ENCODE results near the gene ARID5A. TPM values are rescaled to one million over a fixed set of nuclear protein-coding genes. Genes with fewer than 3 reads are reported as not detected.

Gene ARID5A
- total RNA-seq, 1 donor = 9.5 TPM

DNA sequence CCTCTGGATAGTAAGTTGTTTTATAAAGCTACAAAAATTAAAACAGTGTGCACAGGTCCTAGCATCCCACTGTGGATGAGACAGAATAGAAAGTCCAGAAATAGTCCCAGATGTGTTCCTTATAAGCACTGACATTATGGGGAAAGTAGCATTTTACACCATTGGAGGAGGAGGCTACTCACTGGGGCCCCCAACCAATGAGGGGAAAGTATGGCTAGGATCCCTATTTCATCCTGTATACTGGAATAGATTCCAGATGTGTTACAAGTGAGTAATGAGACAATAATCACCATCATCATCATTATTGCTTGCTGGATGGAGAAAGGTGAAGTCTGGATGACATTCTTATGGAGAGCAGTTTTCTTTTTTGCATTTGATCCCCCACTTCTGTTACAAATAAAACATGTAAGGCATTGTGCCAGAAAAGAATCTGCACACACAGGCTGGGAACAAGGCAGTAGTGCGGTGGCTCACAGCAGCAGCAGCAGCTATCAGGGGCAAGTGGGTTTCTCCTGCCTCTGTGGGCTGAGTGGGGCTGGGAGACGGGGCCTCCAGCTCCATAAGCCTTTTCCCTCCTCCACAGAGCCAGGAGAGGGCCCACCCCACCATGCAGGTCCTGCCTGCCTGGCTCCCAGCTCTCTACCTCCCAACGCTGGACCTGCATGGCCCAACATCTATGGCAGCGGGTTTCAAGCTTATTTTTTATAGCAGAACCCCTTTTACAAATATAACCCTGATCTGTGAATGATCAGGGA is 5.0 kb downstream of the ARID5A start:
- DNase-seq (ENCODE audit: low read depth) = peak; percentile 73
- TF ChIP-seq, protein P1, sequence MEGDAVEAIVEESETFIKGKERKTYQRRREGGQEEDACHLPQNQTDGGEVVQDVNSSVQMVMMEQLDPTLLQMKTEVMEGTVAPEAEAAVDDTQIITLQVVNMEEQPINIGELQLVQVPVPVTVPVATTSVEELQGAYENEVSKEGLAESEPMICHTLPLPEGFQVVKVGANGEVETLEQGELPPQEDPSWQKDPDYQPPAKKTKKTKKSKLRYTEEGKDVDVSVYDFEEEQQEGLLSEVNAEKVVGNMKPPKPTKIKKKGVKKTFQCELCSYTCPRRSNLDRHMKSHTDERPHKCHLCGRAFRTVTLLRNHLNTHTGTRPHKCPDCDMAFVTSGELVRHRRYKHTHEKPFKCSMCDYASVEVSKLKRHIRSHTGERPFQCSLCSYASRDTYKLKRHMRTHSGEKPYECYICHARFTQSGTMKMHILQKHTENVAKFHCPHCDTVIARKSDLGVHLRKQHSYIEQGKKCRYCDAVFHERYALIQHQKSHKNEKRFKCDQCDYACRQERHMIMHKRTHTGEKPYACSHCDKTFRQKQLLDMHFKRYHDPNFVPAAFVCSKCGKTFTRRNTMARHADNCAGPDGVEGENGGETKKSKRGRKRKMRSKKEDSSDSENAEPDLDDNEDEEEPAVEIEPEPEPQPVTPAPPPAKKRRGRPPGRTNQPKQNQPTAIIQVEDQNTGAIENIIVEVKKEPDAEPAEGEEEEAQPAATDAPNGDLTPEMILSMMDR (IDR thresholded peaks at IDR 0.05; ENCODE audit: insufficient read depth, low read depth, low read length) = no peak

DNA sequence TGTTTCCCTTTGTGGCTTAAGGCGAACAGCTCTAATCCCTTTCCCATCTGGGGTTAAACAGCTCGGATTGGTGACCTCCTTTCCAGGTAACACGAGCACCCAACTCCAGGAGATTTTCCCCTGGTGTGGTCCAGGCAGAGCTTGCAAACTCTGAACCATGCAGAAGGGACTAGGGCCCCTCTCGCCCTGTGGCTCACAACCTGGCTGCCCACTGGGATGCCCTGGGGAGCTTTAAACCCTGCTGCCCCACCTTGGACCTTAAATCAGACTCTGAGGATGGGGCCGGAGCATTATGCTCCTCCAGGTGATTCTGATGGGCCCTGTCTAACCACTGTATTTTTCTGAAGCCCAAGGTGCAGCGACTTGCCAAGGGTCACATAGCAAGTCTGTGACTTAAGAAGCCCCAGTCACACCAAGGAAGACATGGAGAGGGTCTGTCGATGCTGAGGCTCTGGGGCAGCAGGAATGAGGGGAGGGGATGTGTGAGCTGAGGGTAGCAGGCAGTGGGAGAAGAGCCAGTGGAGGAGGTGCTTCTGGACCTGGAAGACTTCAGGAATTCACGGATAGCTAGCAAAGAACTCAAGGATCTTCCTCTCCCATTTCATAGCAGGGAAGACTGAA is 5.9 kb downstream of the ARID5A start:
- no peak for DNase-seq (ENCODE audit: low read depth)
- H3K4me3 ChIP-seq (ENCODE audit: low read depth, low read length) = no peak overlapping the region
- TF ChIP-seq, protein P1 (IDR thresholded peaks at IDR 0.05; ENCODE audit: insufficient read depth, low read depth, low read length) = no peak

More for the DNA sequence above, 5.0 kb downstream of the ARID5A start:
- H3K4me3 ChIP-seq (ENCODE audit: low read depth, low read length) = no peak overlapping the region

DNA sequence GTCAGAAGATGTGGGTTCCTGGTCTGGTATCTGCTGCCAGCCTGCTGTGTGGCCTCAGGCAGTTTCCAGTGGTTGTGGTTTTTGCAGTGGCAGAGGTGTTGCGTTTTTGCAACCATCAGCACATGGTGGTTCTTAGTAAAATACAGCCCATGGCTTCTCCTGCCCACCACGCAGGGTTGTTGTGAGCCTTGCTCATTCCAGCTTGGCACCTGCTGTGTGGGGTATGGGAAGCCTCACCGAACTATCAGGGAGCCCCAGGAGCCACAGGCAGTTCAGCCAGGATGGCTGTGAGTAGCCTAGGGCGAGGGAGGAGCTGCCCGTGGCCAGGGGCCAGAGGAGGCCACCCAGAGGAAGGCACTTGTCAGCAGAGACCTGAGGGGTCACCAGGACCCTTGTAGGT is 9.8 kb downstream of the ARID5A start:
- DNase-seq (ENCODE audit: low read depth) = no peak
- H3K4me3 ChIP-seq (ENCODE audit: low read depth, low read length) = no peak overlapping the region
- TF ChIP-seq, protein P1 (IDR thresholded peaks at IDR 0.05; ENCODE audit: insufficient read depth, low read depth, low read length) = no peak

DNA sequence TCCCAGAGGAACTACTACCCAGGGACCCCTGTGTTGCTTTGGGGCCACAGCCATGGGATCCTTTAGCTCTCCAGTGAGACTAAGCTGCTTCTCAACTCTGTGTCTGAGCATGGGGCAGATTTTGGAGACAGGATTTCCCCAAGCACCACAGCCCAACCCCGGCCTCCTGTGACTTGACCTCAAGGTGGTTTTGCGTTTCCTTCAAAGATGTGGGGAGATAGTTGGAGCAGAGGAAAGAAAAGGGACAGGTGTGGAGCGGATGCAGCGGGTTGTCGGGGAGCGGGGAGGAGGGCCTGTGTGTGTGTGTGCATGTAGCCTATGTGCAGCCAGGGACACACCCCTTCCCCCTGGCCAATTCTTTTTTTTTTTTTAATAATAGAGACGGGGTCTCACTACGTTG is 10.2 kb downstream of the ARID5A start:
- H3K4me3 ChIP-seq (ENCODE audit: low read depth, low read length) = no peak overlapping the region
- TF ChIP-seq, protein P1 (IDR thresholded peaks at IDR 0.05; ENCODE audit: insufficient read depth, low read depth, low read length) = no peak
- no peak for DNase-seq (ENCODE audit: low read depth)

DNA sequence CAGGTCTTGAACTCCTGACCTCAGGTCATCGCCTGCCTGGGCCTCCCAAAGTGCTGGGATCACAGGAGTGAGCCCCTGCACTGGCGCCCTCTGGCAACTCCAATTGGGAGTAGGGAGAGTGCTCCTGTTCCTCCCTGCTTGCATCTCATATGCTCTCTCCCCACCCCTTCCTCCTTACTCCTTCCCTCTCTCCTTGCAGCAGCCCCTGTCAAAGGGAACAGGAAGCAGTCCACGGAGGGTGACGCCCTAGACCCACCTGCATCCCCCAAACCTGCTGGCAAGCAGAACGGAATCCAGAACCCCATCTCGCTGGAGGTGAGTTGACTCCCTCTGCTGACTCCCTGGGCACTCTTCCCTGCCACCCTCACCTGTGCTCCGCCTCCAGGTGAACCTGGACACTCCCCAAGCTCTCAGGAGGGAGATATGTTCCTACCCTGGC is 10.7 kb downstream of the ARID5A start:
- TF ChIP-seq, protein P1 (IDR thresholded peaks at IDR 0.05; ENCODE audit: insufficient read depth, low read depth, low read length) = no peak
- H3K4me3 ChIP-seq (ENCODE audit: low read depth, low read length) = no peak overlapping the region
- no peak for DNase-seq (ENCODE audit: low read depth)

DNA sequence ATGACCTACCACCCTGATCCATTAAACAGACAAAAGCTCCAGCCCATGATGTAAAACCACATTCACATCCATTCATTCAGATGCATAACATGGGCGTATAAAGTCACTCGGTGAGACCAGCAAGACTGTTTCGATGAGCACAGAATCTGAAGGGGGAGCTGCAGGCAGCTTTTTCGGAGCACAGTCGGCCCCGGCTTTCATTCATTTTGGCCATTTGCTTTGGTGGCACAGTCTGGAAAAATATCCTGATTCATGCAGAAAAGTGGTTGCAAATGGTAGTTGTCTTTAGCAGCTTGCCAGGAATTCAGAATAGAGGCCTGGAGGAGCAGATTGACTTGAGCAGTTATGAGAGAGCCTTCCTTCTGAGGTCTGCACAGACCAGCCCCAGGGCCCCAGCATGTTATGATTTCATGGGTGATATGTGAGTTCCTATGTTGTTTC is 11.2 kb downstream of the ARID5A start:
- no peak overlapping the region for H3K4me3 ChIP-seq (ENCODE audit: low read depth, low read length)
- DNase-seq (ENCODE audit: low read depth) = peak; percentile 15
- TF ChIP-seq, protein P1 (IDR thresholded peaks at IDR 0.05; ENCODE audit: insufficient read depth, low read depth, low read length) = no peak
